Neural cell (in vitro differentiated cells): ENCODE data around the gene PXDN. TPM values are rescaled to one million over a fixed set of nuclear protein-coding genes. Genes with fewer than 3 reads are reported as not detected.
"Not testable (repeated sequence)": the region's sequence is repeated elsewhere in the genome, so short reads cannot be mapped to it uniquely, and the experiment has no call there.

ENCODE experiments used
- H2AFZ ChIP-seq: fragments of 200-600, 300-800 bp; sonication (generic), shearing (Covaris generic); 2 replicates; pipeline ENCODE4 v1.6.0; 2014; ENCODE audit warnings: low read depth, mild to moderate bottlenecking, antibody characterized with exemption, low read length, moderate library complexity
- H3F3A ChIP-seq: fragments of 200-600 bp; shearing (Covaris generic); 2 replicates; pipeline ENCODE4 v1.6.1; 2016; ENCODE audit warnings: mild to moderate bottlenecking, moderate library complexity, mixed read lengths, antibody characterized with exemption, low read length; ENCODE audit not compliant: insufficient read depth, poor library complexity, severe bottlenecking
- H3K27ac ChIP-seq: fragments of 200-600, 300-800 bp; sonication (generic), shearing (Covaris generic); 2 replicates; pipeline ENCODE4 v1.5.1; 2014; ENCODE audit warnings: mild to moderate bottlenecking, low read length, moderate library complexity
- H3K27me3 ChIP-seq: fragments of 300-800, 200-600 bp; sonication (generic), shearing (Covaris generic); 2 replicates; pipeline ENCODE4 v1.6.0; 2014; ENCODE audit warnings: mild to moderate bottlenecking, low read depth, low read length, moderate library complexity; ENCODE audit not compliant: insufficient read depth
- H3K36me3 ChIP-seq: fragments of 300-800, 200-600 bp; sonication (generic), shearing (Covaris generic); 2 replicates; pipeline ENCODE4 v1.5.1; 2014; ENCODE audit warnings: mild to moderate bottlenecking, antibody characterized with exemption, low read length, moderate library complexity; ENCODE audit not compliant: insufficient read depth
- H3K4me2 ChIP-seq: fragments of 300-800, 200-600 bp; sonication (generic), shearing (Covaris generic); 2 replicates; pipeline ENCODE4 v1.6.0; 2014; ENCODE audit warnings: mild to moderate bottlenecking, low read length
- H3K4me3 ChIP-seq: fragments of 300-800, 200-600 bp; sonication (generic), shearing (Covaris generic); 2 replicates; pipeline ENCODE4 v1.5.1; 2014; ENCODE audit warnings: mild to moderate bottlenecking, low read length, moderate library complexity
- H3K79me2 ChIP-seq: fragments of 200-600 bp; shearing (Covaris generic); replicated peaks from 2 replicates; pipeline ENCODE4 v1.6.0; 2014; ENCODE audit warnings: mild to moderate bottlenecking, low read length, moderate library complexity; ENCODE audit not compliant: insufficient read depth
- H3K9ac ChIP-seq: fragments of 300-800, 200-600 bp; sonication (generic), shearing (Covaris generic); 2 replicates; pipeline ENCODE4 v1.6.1; 2016; ENCODE audit warnings: mild to moderate bottlenecking, low read length, mixed read lengths
- H3K9me2 ChIP-seq: fragments of 200-600 bp; shearing (Covaris generic); 2 replicates; pipeline ENCODE4 v1.6.1; 2016; ENCODE audit warnings: mild to moderate bottlenecking, low read length, mixed read lengths; ENCODE audit not compliant: insufficient read depth
- H3K9me3 ChIP-seq: fragments of 200-600, 300-800 bp; sonication (generic), shearing (Covaris generic); 2 replicates; pipeline ENCODE4 v1.6.1; 2016; ENCODE audit warnings: mild to moderate bottlenecking, mixed run types, low read length, moderate library complexity, mixed read lengths
- H4K20me1 ChIP-seq: fragments of 200-600 bp; shearing (Covaris generic); 2 replicates; pipeline ENCODE4 v1.6.1; 2016; ENCODE audit warnings: mild to moderate bottlenecking, mixed run types; ENCODE audit not compliant: insufficient read depth
- EP300 ChIP-seq: fragments of 450-650 bp; conservative IDR thresholded peaks from 2 replicates; pipeline ENCODE4 v1.6.1; 2014; ENCODE audit warnings: antibody characterized with exemption, mild to moderate bottlenecking, moderate library complexity; ENCODE audit not compliant: poor library complexity, severe bottlenecking
- EZH2 ChIP-seq: fragments of 200-600, 300-800 bp; shearing (Covaris generic), sonication (generic); IDR thresholded peaks from 2 replicates; pipeline ENCODE4 v1.6.1; 2014; ENCODE audit warnings: antibody characterized with exemption, low read length, borderline replicate concordance, mild to moderate bottlenecking; ENCODE audit not compliant: insufficient read depth, poor library complexity, severe bottlenecking
- MXI1 ChIP-seq: fragments of 450-650 bp; conservative IDR thresholded peaks from 2 replicates; pipeline ENCODE4 v1.6.1; 2014; ENCODE audit warnings: antibody characterized with exemption, mild to moderate bottlenecking; ENCODE audit not compliant: poor library complexity, severe bottlenecking
- POLR2AphosphoS5 ChIP-seq: IDR thresholded peaks from 2 replicates; pipeline ENCODE4 v1.6.1; 2012
- RAD21 ChIP-seq: fragments of 450-650 bp; conservative IDR thresholded peaks from 2 replicates; pipeline ENCODE4 v1.6.1; 2014; ENCODE audit warnings: antibody characterized with exemption, mild to moderate bottlenecking, moderate library complexity
- SMC3 ChIP-seq: fragments of 450-650 bp; conservative IDR thresholded peaks from 2 replicates; pipeline ENCODE4 v1.6.1; 2014; ENCODE audit warnings: antibody characterized with exemption, mild to moderate bottlenecking, moderate library complexity; ENCODE audit not compliant: poor library complexity
- TAF1 ChIP-seq: IDR thresholded peaks from 2 replicates; pipeline ENCODE4 v1.6.1; 2012; ENCODE audit warnings: low read depth
- polyA plus RNA-seq: library from polyadenylated mRNA; depleted of rRNA; stranded (reverse); fragments of >200 nt; gene quantifications from 2 replicates; pipeline ENCODE4 v1.2.3, GENCODE V29; 2014
- TF ChIP-seq, protein P1 (sequence below): IDR thresholded peaks from 2 replicates; pipeline ENCODE4 v1.6.1; 2012; ENCODE audit warnings: borderline replicate concordance
- TF ChIP-seq, protein P2 (sequence below): fragments of 450-650 bp; IDR thresholded peaks from 2 replicates; pipeline ENCODE4 v1.5.1; 2014; ENCODE audit warnings: antibody characterized with exemption, mild to moderate bottlenecking, moderate library complexity; ENCODE audit not compliant: poor library complexity, severe bottlenecking

The PXDN gene
- polyA plus RNA-seq, 1 donor from 2014 or later, result 181 TPM

DNA sequence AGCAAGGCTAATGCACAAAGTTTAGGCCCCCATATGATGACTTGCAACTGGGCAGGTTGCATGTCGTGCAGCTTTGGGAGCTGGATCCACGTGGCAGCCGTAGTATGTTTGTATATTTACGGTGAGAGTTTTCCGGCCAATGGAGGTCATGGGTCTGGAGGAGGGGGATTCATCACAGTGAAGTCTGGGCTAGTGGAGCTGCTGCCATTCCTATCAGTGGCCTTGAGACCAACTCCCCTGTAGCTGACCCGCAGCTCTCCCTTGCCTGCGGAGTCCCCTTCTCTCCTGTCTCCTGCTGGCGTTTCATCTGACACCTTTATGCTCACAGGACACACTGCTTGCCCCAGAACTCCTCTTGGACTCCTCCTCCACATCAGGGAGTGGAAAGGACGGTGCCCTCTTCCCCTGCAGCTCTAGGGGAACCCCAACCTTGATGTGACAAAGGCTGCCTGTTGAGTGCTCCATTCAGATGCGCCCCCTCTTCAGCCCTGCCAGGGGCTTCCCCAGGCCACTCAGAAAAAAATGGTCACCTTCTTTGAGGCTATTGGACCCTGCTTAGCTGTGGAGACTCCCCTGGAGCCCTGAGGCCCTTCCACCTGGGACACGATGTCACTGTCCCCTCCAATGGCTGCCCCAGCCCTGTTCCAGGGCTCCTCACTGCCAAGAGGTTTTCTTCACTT is 121.7 kb downstream of the PXDN start:
- H3K27me3 ChIP-seq, result no peaks in the 10 kb centered on the region
- H3K9me2 ChIP-seq, result no peaks in the 10 kb centered on the region
- H3K36me3 ChIP-seq, result no peaks in the 10 kb centered on the region
- H2AFZ ChIP-seq, result no peak overlapping the region
- H3K4me2 ChIP-seq, result no peak overlapping the region
- no peak overlapping the region for H3K4me3 ChIP-seq
- H4K20me1 ChIP-seq, result no peaks in the 10 kb centered on the region
- no peak for TF ChIP-seq MXI1
- TF ChIP-seq, protein P1, sequence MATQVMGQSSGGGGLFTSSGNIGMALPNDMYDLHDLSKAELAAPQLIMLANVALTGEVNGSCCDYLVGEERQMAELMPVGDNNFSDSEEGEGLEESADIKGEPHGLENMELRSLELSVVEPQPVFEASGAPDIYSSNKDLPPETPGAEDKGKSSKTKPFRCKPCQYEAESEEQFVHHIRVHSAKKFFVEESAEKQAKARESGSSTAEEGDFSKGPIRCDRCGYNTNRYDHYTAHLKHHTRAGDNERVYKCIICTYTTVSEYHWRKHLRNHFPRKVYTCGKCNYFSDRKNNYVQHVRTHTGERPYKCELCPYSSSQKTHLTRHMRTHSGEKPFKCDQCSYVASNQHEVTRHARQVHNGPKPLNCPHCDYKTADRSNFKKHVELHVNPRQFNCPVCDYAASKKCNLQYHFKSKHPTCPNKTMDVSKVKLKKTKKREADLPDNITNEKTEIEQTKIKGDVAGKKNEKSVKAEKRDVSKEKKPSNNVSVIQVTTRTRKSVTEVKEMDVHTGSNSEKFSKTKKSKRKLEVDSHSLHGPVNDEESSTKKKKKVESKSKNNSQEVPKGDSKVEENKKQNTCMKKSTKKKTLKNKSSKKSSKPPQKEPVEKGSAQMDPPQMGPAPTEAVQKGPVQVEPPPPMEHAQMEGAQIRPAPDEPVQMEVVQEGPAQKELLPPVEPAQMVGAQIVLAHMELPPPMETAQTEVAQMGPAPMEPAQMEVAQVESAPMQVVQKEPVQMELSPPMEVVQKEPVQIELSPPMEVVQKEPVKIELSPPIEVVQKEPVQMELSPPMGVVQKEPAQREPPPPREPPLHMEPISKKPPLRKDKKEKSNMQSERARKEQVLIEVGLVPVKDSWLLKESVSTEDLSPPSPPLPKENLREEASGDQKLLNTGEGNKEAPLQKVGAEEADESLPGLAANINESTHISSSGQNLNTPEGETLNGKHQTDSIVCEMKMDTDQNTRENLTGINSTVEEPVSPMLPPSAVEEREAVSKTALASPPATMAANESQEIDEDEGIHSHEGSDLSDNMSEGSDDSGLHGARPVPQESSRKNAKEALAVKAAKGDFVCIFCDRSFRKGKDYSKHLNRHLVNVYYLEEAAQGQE, result no peak
- no peak for TF ChIP-seq EZH2
- no peak for TF ChIP-seq EP300
- TF ChIP-seq, protein P2, sequence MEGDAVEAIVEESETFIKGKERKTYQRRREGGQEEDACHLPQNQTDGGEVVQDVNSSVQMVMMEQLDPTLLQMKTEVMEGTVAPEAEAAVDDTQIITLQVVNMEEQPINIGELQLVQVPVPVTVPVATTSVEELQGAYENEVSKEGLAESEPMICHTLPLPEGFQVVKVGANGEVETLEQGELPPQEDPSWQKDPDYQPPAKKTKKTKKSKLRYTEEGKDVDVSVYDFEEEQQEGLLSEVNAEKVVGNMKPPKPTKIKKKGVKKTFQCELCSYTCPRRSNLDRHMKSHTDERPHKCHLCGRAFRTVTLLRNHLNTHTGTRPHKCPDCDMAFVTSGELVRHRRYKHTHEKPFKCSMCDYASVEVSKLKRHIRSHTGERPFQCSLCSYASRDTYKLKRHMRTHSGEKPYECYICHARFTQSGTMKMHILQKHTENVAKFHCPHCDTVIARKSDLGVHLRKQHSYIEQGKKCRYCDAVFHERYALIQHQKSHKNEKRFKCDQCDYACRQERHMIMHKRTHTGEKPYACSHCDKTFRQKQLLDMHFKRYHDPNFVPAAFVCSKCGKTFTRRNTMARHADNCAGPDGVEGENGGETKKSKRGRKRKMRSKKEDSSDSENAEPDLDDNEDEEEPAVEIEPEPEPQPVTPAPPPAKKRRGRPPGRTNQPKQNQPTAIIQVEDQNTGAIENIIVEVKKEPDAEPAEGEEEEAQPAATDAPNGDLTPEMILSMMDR, result no peak
- TF ChIP-seq TAF1, result no peak
- TF ChIP-seq RAD21, result no peak
- TF ChIP-seq SMC3, result no peak
- no peak for TF ChIP-seq POLR2AphosphoS5
- no peak overlapping the region for H3K27ac ChIP-seq
- H3K9me3 ChIP-seq, result no peaks in the 10 kb centered on the region
- no peak overlapping the region for H3K9ac ChIP-seq
- no peaks in the 10 kb centered on the region for H3F3A ChIP-seq
- H3K79me2 ChIP-seq, result no peaks in the 10 kb centered on the region

DNA sequence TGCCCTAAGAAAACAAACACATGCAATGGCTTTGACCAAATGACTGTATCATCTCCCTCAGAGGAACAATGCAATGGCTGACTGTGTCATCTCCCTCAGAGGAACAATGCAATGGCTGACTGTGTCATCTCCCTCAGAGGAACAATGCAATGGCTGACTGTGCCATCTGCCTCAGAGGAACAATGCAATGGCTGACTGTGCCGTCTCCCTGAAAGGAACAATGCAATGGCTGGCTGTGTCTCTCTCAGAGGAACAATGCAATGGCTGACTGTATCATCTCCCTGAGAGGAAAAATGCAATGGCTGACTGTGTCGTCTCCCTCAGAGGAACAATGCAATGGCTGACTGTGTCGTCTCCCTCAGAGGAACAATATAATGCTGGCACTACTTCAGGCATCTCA is 122.3 kb downstream of the PXDN start:
- not testable (repeated sequence) for H3K9ac ChIP-seq, H3K79me2 ChIP-seq, H3K4me2 ChIP-seq, H3K9me2 ChIP-seq, H3K4me3 ChIP-seq, H3K27ac ChIP-seq, H3F3A ChIP-seq, H4K20me1 ChIP-seq, H2AFZ ChIP-seq, H3K27me3 ChIP-seq, H3K36me3 ChIP-seq, H3K9me3 ChIP-seq

DNA sequence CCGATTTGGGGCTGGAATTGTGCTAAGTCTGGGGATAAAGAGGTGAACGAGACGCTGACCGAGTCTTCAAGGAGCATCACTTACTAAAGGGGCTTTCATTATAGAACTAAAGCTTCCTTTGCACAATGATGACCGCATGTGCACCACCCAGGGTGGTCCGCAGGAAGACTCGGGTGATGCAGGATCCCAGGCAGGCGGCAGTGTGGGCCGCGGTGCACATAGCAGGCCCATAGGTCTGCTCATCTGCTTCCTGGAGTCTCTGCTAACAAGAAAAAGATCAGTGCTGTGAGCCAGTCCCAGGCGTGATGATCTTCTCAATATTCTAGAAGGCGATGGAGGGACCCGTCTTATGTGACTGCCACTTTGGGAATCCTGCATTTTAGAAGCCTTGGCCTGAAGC is 122.8 kb downstream of the PXDN start:
- Histone ChIP-seq H3K79me2 (no peaks in the 10 kb centered on the region), H2AFZ (no peak overlapping the region), H3K9ac (no peak overlapping the region), H3K9me2 (no peaks in the 10 kb centered on the region), H3K4me3 (no peak overlapping the region), H3K36me3 (no peaks in the 10 kb centered on the region), H3K27me3 (no peaks in the 10 kb centered on the region), H3K27ac (no peak overlapping the region), H3K4me2 (no peak overlapping the region), H4K20me1 (no peaks in the 10 kb centered on the region), H3K9me3 (no peaks in the 10 kb centered on the region), H3F3A (no peaks in the 10 kb centered on the region)
- TF ChIP-seq MXI1 (no peak), EZH2 (no peak), POLR2AphosphoS5 (no peak), EP300 (no peak), TAF1 (no peak), SMC3 (no peak), RAD21 (no peak)
- TF ChIP-seq, protein P1, result no peak
- TF ChIP-seq, protein P2, result no peak
